Stomach smooth muscle (tissue), 2 donors: ENCODE data around the gene STARD3.

Experiments
- H3K27ac ChIP-seq: one replicate; pipeline ENCODE4 v1.7.0; 2013; ENCODE audit warnings: mild to moderate bottlenecking, low read length, inconsistent platforms
- H3K27me3 ChIP-seq, 2 donors: one replicate each; pipeline ENCODE4 v1.7.0; 2013; ENCODE audit warnings: low read length in 2 of 2; ENCODE audit not compliant: insufficient read depth in 2 of 2, control insufficient read depth in 1 of 2
- H3K36me3 ChIP-seq, 2 donors: one replicate each; pipeline ENCODE4 v1.7.0; 2013; ENCODE audit warnings: low read length in 2 of 2; ENCODE audit not compliant: control insufficient read depth in 2 of 2, insufficient read depth in 2 of 2
- H3K4me1 ChIP-seq: one replicate; pipeline ENCODE4 v1.7.0; 2013; ENCODE audit warnings: low read length; ENCODE audit not compliant: control insufficient read depth, insufficient read depth
- H3K4me3 ChIP-seq, 2 donors: one replicate each; pipeline ENCODE4 v1.7.0; 2013; ENCODE audit warnings: low read length in 2 of 2
- H3K9ac ChIP-seq, 2 donors: one replicate each; pipeline ENCODE4 v1.7.0; 2013; ENCODE audit warnings: low read length in 2 of 2, mild to moderate bottlenecking in 1 of 2
- H3K9me3 ChIP-seq, 2 donors: one replicate each; pipeline ENCODE4 v1.7.0; 2013; ENCODE audit warnings: low read length in 2 of 2; ENCODE audit not compliant: control insufficient read depth in 2 of 2
- donor health status: healthy.
- donor health status: Pancreatic carcinoma.

The STARD3 gene

GRCh38 chr17:39663340-39663687, 26.4 kb downstream of the STARD3 start:
- no peak overlapping the region for H3K27ac ChIP-seq
- peaks cover 14 to 17% of the 10 kb centered on the region in 2 donors for H3K36me3 ChIP-seq
- H3K4me3 ChIP-seq: no peak overlapping the region
- peaks cover 16 to 27% of the 10 kb centered on the region in 2 donors for H3K27me3 ChIP-seq
- H3K9ac ChIP-seq: no peak overlapping the region
- H3K4me1 ChIP-seq: peaks cover 25% of the 10 kb centered on the region
- H3K9me3 ChIP-seq: no peaks in the 10 kb centered on the region

- Histone ChIP-seq H3K9ac (no peak overlapping the region), H3K27ac (no peak overlapping the region), H3K36me3 (peaks cover 9 to 13% of the 10 kb centered on the region in 2 donors), H3K27me3 (peaks cover 19 to 32% of the 10 kb centered on the region in 2 donors), H3K9me3 (no peaks in the 10 kb centered on the region), H3K4me1 (peaks cover 29% of the 10 kb centered on the region), H3K4me3 (no peak overlapping the region)
These were observed 27.0 kb downstream of the STARD3 start for GRCh38 chr17:39663688-39664580.

GRCh38 chr17:39664581-39665561, 27.9 kb downstream of the STARD3 start, which contains the start of gene TCAP:
TCAP (plus strand) TSS chr17:39665349; CDS start chr17:39665360, 11 bp downstream.
- peaks cover 7 to 13% of the 10 kb centered on the region in 2 donors for H3K36me3 ChIP-seq
- H3K9ac ChIP-seq: no peak within 1 kb of the TSS
- peaks cover 27 to 40% of the 10 kb centered on the region in 2 donors for H3K27me3 ChIP-seq
- H3K4me1 ChIP-seq: peaks cover 29% of the 10 kb centered on the region
- no peaks in the 10 kb centered on the region for H3K9me3 ChIP-seq
- H3K4me3 ChIP-seq: no peak within 1 kb of the TSS
- no peak within 1 kb of the TSS for H3K27ac ChIP-seq

- Histone ChIP-seq H3K9me3 (no peaks in the 10 kb centered on the region), H3K27me3 (peaks cover 36 to 49% of the 10 kb centered on the region in 2 donors), H3K9ac (no peak overlapping the region), H3K4me1 (peaks cover 26% of the 10 kb centered on the region), H3K36me3 (peaks cover 0 to 8% of the 10 kb centered on the region in 2 donors), H3K4me3 (no peak overlapping the region), H3K27ac (no peak overlapping the region)
These were observed 28.8 kb downstream of the STARD3 start for GRCh38 chr17:39665642-39666224.

GRCh38 chr17:39666231-39666600, 29.3 kb downstream of the STARD3 start:
- no peak overlapping the region for H3K9ac ChIP-seq
- peaks cover 0 to 5% of the 10 kb centered on the region in 2 donors for H3K36me3 ChIP-seq
- H3K4me1 ChIP-seq: peaks cover 26% of the 10 kb centered on the region
- H3K4me3 ChIP-seq: no peak overlapping the region
- H3K27me3 ChIP-seq: peaks cover 41 to 50% of the 10 kb centered on the region in 2 donors
- no peaks in the 10 kb centered on the region for H3K9me3 ChIP-seq
- H3K27ac ChIP-seq: no peak overlapping the region

DNA sequence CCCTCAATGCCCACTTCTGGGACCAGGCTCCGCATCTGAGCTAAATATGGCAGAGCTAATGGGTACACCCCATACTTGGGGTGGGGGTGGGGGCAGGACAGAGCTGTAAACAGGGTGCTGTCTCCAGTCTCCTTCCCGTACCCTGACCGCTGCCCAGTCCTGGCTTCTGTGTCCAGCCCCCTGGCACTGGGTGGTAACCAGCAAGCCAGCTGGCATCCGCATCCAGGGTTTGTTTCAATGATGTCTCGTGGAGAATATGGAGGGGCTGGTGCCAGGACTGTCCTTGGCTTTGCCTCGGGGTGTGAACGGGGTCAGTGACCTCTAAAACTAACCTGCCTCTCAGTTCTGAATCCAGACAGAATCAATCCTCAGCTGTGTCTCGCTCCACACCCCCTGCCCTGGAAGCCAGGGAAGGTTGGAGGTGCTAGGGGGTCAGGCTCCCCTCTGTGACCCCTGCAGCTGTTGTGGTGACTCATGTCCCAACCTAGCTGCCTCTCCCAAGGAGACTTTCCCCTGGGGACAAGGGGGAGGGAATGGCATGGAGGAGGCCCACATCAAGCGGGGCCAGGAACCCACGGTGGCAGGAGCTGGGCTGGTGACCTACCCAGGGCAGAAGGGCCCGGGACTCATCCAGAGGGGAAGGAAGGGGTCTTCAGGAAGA, 29.8 kb downstream of the STARD3 start:
- H3K9ac ChIP-seq: no peak overlapping the region
- no peak overlapping the region for H3K4me3 ChIP-seq
- H3K27me3 ChIP-seq: peaks cover 46 to 54% of the 10 kb centered on the region in 2 donors
- H3K36me3 ChIP-seq: peaks cover 0 to 3% of the 10 kb centered on the region in 2 donors
- H3K27ac ChIP-seq: no peak overlapping the region
- no peaks in the 10 kb centered on the region for H3K9me3 ChIP-seq
- peaks cover 29% of the 10 kb centered on the region for H3K4me1 ChIP-seq

DNA sequence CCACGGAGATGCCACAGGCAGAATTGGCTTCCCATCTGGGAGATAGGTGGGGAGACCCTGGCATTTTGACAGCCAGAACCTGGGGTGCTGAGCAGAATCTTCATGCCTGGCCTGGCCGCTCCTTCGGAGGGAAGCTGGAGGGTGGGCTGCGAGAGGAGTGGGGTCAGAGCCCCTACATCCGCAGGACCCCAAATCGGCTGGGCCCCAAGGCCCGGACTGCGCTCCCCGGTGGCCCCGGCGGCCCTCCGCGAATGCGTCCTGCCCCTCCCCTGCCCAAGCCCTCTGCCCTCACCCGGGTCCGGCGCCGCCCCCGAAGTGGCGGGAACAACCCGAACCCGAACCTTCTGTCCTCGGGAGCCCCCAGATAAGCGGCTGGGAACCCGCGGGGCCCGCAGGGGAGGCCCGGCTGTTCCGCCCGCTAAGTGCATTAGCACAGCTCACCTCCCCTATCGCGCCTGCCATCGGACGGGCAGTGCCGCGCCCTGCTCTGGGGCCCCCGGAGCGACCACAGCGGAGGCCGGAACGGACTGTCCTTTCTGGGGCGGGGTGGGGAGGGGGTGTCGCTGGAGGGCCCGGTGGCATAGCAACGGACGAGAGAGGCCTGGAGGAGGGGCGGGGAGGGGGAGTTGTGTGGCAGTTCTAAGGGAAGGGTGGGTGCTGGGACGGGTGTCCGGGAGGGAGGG, 30.5 kb downstream of the STARD3 start:
- Histone ChIP-seq H3K27me3 (peaks cover 50 to 60% of the 10 kb centered on the region in 2 donors), H3K4me1 (peaks cover 30% of the 10 kb centered on the region), H3K9me3 (no peaks in the 10 kb centered on the region), H3K27ac (no peak overlapping the region), H3K4me3 (no peak overlapping the region), H3K9ac (no peak overlapping the region), H3K36me3 (no peaks in the 10 kb centered on the region)

DNA sequence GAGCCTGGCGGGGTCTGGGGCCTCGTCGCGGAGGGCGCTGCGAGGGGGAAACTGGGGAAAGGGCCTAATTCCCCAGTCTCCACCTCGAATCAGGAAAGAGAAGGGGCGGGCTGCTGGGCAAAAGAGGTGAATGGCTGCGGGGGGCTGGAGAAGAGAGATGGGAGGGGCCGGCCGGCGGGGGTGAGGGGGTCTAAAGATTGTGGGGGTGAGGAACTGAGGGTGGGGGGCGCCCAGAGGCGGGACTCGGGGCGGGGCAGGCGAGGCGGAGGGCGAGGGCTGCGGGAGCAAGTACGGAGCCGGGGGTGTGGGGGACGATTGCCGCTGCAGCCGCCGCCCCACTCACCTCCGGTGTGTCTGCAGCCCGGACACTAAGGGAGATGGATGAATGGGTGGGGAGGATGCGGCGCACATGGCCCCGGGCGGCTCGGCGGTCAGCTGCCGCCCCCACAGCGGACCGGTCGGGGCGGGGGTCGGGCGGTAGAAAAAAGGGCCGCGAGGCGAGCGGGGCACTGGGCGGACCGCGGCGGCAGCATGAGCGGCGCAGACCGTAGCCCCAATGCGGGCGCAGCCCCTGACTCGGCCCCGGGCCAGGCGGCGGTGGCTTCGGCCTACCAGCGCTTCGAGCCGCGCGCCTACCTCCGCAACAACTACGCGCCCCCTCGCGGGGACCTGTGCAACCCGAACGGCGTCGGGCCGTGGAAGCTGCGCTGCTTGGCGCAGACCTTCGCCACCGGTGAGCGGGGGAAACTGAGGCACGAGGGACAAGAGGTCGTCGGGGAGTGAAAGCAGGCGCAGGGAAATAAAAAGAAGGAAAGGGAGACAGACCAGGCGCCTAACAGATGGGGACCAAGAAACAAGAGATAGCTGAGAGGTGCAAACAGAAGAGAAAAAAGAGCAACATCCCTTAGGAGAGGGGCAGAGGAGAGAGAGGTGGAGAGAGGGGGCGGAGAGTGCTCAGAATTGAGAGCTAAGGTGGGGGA, 31.3 kb downstream of the STARD3 start, which contains the start of gene PNMT:
Gene PNMT, plus strand, starts transcription at position 509 of the 980 bp plus-strand sequence. Its CDS starts 23 bp downstream, at position 532.
- Histone ChIP-seq H3K9me3 (no peaks in the 10 kb centered on the region), H3K27ac (no peak within 1 kb of the TSS), H3K4me1 (peaks cover 30% of the 10 kb centered on the region), H3K27me3 (peaks cover 50 to 60% of the 10 kb centered on the region in 2 donors), H3K9ac (no peak within 1 kb of the TSS), H3K4me3 (peak within 1 kb of the TSS; percentile 27 to 58), H3K36me3 (no peaks in the 10 kb centered on the region)
